GM19438 (cell line): Measurements from ENCODE around the gene HOXA10.

Source experiments
- ATAC-seq: cut with Tn5 transposase; IDR thresholded peaks from one replicate; pipeline ENCODE4 v1.9.1; 2021; ENCODE audit warnings: low read depth; ENCODE audit not compliant: unreplicated experiment

HOXA10 gene

DNA sequence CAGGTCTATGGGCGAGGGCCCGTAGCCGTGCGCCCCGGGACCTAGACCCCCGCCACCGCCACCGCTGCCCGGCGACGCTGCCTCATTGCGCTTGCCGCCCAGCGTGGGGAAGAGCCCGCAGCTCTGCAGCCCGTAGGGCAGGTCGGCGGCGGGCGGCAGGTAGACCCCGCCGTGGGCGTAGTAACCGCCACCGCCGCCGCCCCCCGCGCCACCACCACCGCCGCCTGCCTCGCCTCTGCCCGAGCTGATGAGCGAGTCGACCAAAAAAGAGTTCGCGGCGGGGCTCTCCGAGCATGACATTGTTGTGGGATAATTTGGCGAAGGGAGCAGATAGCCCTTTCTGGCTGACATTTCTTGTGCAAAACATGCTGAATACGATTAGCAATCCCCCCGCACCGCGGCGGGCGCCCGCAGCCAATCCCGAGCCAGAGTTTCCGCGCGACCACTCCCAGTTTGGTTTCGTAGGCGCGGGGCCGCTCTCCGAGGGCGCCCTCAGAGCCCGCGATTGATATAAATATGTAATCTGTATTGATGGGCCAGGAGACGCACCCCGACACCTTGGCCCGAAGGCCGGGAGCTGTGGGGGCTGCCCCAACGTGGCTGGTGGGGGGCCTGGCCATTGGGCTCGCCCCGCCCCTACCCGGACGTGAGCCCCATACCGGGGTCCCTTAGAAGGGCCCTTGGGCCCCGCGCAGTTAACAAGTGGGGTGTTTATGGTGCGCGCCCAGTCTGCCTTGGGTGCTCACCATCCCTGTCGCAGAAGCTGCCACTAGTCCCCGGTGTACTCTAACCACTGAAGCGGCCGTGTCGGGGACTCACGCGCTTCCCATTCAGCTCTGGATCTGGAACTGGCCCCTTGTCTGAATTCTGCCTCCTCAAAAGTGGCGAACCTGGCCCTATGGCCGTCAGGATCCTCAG is at the start of gene HOXA10:
Gene HOXA10, minus strand, starts transcription at position 365 of the 918 bp plus-strand sequence. Its CDS starts 14 bp downstream, at position 351.
- no peak for ATAC-seq

DNA sequence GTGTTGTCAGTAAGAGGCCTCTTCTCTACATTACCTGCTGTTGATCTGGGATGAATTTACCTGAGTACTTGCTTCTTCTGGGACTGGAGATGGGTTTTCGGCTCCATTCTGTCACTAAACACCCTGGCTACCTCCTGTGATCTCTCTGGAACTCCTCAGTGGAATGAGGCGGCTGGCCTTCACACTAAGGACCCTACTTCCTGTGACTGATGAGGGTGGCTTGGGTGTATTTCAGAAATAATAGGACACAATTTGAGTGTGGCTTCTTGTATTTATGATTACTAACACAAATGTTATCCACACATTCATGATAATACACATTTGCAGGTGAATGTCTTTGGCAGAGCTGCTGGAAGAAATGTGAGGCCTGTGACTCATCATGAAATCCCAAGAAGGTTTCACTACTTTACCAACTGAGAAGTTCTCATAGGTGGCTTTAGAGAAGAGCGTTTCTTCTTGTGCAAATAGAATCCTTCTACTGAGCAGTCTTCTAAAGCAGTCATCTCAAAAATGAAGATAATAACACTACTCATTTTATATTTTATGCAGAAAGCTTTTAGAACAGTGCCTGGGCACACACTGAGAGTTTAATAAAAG is 47.2 kb upstream of the HOXA10 start:
- no peak for ATAC-seq

DNA sequence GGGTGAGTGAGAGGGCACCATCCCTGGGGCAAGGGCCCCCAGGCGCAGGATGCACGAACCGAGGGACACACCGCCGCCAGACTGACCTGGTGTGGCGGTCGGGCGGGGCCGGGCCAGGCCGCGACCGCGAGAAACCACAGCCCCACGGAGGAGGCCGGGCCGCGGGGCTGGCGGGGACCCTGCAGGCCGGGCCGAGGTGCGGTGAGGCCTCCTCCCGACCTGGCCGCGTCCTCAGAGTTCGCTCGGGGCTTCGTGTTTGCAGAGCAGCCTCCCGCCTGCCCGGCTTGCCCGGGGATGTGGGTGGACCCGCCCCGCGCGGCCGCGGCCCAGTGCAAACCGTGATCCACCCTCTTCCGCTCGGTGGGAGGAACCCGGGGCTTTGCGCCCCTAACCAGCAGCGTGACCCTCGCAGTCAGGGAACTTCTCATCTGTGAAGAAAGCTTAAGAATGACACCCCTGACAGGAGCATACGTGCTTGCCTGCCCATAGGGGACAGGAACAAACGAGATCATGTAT is 46.4 kb upstream of the HOXA10 start:
- no peak for ATAC-seq

DNA sequence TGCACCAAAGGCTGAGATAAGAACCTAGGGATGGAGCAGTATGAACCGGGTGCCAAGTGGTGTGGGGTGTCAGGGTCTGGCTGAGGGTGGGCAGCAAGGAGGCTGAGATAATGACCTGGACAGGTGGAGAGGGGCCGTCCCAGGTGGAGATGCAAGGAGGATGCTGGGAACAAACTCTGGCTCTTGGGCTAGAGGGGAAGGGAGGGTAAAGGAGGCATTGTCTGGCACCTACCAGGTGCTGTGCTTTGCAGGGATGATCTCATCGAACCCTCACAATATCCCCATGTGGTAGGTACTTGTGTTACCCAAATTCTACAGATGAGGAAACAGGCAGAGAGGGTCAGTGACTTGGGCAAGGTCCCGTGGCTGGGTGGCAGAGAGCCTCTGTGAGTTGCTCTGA is 45.7 kb upstream of the HOXA10 start:
- ATAC-seq: no peak

DNA sequence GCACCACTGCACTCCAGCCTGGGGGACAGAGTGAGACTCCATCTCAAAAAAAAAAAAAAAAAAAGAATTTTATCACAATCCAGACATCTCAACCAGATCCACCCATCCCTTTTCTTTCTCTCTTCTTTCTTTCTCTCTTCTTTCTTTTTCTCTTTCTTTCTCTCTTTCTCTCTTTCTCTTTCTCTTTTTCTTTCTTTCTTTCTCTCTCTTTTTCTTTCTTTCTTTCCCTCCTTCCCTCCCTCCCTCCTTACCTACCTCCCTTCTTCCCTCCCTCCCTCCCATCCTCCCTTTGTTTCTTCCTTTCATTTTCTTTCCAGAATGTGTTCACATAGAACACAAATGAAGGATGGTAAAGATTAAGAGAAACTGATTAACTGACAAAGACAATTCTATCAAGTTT is 43.8 kb upstream of the HOXA10 start:
- ATAC-seq: no peak

DNA sequence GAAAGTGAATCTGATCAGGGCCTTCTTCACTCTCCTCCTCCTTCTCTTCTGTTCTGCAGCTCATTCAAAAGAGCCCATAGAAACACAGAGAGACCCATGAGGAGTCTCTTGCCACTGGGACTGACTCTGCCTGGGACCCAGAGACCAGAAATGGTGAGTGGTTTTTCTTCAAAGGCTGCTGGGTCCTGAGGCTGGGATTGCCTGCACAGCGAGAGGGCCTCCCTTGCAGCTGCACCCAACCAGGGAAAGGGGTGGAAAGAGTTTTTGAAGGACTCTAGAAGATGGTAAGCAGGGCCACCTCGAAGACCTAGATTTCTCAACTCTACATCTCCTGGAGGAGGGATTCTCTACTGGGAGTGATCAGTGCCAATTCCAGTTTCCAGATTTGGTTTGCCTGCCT is 41.2 kb upstream of the HOXA10 start:
- ATAC-seq: no peak

DNA sequence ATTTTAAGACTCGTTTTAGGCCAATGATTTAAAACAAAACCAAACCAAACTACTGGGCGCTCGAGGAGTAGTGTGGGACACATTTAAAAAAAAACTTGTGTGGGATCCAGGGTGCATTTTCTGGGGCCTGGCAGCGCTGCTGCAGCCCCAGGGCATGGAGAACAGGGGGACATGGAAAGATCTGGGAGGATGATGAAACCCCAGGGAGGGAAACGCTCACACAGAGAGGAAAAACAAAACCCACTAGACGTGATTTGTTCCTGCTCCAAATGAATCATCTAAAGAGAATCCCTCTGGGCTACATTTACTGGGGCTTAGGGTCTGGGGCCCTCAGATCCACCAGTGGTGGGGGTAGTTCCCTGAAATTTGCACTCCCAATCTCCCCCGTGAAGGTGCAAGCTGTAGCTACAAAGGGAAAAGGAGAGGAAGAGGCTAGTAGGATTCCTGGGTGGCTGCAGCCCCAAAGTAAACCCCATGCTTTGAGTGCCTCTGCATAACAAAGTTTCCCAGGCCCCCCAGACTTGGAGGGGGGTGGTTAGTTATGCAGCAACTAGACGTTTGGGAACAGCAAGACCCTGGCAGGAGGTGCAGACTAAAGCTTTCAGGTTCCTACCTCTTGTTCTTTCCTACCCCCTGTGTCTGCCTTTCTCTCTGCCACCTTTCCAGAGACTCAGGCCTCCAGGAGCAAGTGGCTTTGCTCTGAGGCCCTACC is 40.3 kb upstream of the HOXA10 start:
- no peak for ATAC-seq

DNA sequence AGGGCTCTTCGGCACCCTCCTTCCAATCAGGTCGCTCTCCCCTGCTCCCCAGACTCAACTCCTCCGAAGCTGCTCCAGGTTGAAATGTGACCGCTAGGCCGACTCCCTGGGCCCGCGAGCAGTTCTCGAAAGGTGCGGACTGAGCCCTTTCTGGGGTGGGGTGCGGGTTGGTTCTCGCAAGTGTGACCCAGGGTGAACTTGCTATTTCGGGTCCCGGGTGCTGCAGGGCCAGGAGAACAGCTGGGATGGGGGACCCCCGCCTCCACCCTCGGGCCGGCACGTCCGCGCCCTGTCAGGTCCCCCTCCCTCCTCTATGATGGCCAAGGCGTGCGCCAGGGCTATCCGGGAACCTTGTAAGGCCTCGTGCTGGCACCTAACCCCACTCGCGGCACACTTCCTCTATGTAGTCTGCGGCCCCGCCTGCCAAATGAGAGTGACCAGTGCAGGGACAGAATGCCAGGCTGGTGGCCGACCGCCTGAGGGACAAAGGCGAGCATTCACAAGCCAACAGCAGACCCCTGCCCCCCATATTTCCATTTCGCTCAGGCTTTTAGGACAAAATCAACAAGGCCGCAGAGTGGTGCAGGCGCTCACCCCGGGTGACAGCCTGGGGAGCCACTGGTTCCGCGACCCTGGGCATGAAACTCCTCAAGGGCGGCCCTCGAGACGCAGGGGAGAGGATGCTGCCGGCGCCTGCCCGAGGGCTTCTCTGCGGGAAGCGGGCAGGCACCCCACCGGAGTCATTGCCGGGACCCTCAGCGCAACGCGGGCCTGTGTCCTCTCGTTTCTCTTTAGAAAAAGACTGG is 39.5 kb upstream of the HOXA10 start:
- no peak for ATAC-seq

DNA sequence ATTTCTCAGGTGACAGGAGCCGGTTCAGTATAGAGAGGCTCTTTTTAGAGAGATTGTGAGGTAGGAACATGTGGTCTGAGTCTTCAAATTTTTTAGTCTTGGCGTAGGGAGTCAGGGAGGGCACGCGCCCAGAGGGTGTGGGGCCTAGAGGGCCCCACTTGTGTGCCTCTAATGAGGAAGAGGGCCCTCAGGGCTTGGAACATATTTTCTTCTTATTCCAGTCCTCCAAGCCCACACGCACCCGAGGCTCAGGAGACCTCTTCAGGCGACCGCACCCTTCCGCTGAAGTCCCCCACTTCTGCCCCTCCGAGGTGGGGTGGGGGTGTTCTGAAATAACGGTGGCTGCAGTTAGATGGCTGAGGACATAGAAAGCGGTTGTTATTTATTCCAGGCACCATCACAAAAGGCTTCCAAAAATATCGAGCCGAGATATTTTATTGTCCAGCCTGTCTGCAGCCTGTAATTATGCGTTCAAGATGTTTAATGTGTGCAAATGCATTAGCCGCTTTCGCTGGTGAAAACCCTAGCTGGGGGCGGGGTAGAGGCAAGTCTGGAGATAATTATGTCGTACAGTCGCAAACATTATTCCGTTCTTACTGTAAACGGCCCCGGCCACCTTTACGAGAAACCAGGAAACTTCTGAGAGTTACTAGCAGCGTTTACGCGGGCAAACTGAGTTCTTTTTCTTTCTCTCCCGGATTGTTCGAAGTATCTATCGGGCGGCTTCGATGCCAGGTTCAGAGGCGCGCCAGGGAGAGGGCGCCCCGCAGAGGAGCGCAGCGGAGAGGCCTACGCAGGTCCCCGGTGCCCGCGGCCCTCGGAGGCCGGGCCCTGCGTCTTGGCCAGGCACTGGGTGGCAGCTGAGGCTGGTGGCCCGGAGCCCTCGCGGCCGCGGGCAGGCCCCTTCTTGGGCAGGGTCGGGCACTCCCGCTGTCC is 38.6 kb upstream of the HOXA10 start:
- no peak for ATAC-seq

DNA sequence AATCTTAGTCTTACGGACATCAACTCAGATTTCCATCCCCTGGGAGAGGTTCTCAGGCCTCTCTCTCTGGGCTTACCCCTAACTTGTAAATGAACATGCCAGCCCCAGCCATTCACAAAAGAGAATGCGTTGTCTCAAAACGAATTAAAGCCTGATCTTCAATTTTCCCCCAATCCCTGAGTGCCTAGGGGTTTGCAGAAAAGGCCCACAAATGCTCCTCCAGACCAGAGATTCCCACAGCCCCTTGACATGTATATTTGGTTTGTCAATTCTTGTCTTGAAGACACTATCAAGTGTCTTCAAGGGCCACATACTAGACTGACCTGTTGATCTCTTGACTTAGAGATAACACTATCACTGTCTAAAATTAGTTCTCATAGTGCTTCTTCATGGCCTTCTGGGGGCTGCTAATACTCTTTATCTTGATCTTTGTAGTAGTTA is 37.7 kb upstream of the HOXA10 start:
- ATAC-seq: no peak

DNA sequence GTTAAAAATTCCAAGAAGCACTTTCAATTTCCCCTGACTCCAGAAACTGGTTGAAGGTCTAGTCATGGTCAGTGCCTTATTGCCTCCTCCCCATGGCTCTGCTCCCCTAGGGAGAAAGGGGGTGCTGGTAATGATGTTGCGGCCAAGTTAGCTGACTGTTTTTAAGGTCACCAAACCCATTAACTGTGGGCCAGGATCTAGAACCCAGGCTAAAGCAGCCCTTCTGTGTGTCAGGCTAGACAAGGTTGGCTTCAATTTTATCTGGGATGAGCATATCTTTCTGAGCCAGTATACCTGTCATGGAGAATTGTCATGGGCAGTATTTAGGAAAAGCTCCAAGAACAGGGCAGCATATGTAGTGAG is 36.9 kb upstream of the HOXA10 start:
- no peak for ATAC-seq

DNA sequence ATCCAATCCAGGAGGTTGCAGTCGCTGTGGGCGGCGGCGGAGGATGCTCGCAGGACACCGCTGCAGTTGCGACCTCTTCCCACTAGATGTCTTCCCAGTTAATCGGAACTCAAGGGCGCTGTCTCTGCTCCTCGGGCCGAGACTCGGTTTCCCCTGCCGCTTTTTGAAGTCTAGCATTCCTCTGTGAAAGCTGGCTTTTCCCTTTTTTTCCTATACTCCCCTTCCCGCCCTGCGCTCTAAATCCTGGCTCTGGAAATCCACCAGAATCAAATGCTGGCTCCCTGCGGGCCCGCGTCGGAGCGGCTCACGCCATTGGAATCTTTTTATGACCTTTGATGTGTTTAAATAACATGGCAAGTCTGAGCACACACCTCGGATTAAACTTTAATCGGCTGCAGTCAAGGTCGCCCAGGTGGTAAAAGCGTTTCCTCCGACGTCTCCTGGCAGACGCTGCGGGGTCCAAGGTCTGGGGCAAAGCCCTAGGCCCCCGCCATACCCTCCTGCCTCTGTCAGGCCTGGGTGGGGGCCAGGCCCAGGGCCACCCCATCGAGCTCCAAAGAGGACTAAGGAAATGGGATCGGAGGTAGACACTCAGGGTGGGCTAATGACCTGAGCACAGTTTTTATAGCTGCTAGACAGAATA is 36.4 kb upstream of the HOXA10 start:
- ATAC-seq: no peak

DNA sequence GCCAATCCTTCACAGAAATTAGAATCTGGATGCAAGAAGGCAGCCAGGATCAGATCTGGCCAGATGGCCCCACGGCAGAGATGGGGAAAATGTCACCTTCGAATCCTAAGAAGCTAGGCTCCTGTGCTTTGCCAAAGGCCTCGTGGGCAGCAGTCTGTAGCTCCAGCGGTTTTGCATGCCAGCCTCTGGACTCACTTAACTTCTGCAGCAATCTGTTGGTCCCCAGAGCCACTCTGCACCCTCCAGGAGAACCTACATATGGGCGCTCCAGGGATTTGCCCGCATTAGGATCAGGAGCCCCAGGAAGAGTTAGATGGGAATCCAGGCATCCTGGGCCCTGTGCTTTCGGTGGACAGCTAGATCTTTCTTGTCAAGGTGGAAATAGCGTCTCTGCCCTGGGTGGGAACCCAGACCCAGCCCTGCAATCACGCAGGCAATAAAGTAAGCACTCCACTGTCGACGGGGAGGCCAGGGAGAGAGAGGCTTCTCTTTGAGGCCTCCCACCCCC is 35.9 kb upstream of the HOXA10 start:
- ATAC-seq: no peak

DNA sequence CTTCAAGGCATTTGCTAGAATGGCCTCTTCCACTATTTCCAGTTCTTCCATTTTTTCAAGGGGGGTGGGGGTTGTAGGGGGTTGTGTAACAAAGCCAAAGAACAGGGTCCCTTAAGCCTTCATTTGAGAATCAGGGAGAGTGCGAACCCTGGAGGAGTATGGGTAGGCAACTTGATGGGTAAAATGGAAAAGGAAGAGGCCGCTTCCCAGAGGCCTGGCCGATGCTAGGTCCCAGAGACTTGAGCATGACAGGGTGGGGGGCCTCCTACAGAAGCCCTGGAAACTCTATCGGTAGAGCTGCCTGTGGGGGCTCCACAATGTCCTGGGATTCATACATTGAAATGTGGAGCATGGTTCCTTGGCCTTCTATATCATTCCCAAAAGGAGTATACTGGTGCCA is 34.9 kb upstream of the HOXA10 start:
- no peak for ATAC-seq

DNA sequence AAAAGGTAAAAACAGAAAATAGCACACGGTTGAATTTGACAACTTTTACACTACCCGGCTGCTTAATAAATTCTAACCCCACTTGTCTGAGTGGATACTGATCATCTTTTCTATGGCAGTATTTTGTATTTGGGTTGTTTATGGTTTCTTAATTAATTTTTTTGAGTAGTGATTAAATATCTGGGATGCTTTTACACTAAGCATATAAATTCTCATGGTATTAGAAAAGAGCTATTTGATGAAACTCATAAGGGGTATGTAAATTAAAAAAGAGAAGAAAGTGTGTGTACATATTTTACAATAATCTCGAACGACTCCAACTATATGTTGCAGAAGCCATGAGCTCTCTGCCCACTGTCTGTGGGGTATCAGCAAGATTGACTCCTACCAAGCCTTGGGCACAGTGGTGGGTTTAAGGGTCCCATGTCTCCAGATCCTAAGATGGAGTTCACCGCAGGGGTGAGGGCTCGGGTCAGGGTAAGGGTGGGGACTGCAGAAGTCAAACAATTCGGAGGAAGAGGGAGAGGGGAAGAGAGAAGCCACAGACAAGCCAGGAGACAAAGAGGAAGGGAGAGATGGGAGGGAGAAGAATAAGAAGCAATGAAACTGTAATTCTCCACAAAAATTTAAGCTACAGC is 33.3 kb upstream of the HOXA10 start:
- ATAC-seq: no peak

DNA sequence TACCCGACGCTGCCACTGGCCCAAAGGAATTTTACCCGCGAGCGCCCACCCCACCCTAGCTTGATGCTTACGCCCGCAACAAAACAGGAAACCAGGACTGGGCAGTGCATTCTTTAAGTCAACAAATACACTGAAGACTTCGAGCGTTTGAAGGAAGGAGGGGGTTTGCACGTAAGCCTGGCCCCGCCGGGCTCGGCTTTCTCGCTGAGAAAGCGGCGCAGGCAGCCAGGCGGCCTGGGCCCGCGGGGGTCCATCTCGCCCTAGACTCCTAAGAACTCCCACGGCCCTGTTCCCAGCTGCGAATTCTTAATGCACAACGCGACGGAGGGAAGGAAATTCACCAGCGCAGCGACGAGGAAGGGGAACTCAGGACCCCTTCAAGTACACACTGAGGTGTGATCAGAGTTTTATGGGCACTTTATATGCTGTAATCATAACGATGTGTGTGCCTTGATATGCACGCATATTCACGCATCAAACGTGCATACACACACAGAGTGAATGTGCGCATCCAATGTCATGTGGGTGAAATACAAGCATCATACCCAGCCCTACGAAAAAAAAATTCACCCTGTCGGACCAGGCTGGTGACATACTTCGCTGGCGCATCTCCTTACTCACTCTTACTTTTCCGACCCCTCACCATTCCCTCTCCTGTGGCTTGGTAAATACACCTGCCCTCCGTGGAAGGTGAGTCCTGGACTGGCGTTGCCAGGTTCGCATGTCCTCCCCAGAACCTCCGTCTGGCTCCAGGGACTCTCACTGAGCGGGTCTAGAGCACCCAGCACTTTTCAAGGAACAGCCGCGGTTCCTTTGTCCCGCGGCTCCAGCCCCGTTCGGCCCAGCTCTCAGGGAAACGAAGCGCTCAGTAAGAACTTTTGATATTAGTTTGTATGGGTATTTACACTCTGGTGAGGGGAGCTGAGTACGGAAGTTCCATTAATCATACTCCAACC is 31.5 kb upstream of the HOXA10 start:
- ATAC-seq: no peak

DNA sequence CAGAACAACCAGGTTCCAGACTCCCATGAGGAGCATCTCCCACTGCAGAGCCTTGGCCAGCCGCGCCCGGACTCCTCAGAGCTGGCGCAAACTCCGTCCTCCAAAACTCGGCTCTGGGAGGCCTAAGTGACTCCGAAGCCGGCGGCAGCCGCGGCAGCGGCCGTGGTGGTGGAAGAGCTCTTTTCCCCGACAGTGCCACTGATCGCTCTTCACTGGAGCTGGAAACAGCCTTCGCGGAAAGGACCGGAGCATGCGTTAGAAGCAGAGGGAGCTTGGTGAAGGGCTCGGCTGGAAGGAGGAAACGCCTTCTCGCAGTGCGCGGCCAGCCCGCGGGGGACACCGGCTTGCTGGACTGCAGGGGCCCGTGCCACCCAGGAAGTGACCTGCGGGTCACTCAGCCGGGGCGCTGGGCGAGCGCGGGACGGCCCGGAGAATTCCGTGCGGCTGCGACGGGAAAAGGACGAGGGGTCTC is 30.8 kb upstream of the HOXA10 start:
- ATAC-seq: no peak
